Brain microvascular endothelial cell (primary cell): Measurements from ENCODE around the gene TKFC.
A peak's percentile ranks its signal among the peaks of the same experiment; 100 is the strongest.

ENCODE experiments used
- DNase-seq: peaks from one replicate; pipeline ENCODE4 v3.0.0-alpha.2; 2020
- H3K27ac ChIP-seq: fragments of 250-450 bp; sonication (Bioruptor Pico); 2 replicates; pipeline ENCODE4 v1.5.1; 2020; ENCODE audit warnings: mild to moderate bottlenecking, moderate library complexity
- H3K27me3 ChIP-seq: fragments of 250-450 bp; sonication (Bioruptor Pico); replicated peaks from 2 replicates; pipeline ENCODE4 v1.5.1; 2020; ENCODE audit warnings: mild to moderate bottlenecking
- H3K36me3 ChIP-seq: fragments of 250-450 bp; sonication (Bioruptor Pico); replicated peaks from 2 replicates; pipeline ENCODE4 v1.5.1; 2020; ENCODE audit warnings: mild to moderate bottlenecking
- H3K4me3 ChIP-seq: 2 replicates; pipeline ENCODE4 v1.5.1; 2011; ENCODE audit warnings: low read depth, mild to moderate bottlenecking, control low read depth, low read length, moderate library complexity
- CTCF ChIP-seq: IDR thresholded peaks from 2 replicates; pipeline ENCODE4 v1.5.1; 2011; ENCODE audit warnings: low read depth, mild to moderate bottlenecking, moderate library complexity, low read length, control low read depth, inconsistent platforms; ENCODE audit errors: missing control alignments
- in situ Hi-C: cut with HindIII; loops from 2 replicates; pipeline ENCODE4 v1.10.0; 2017; ENCODE audit warnings: low sequenced_read_pairs, low pct_ligation_motif_present

Gene TKFC, protein sequence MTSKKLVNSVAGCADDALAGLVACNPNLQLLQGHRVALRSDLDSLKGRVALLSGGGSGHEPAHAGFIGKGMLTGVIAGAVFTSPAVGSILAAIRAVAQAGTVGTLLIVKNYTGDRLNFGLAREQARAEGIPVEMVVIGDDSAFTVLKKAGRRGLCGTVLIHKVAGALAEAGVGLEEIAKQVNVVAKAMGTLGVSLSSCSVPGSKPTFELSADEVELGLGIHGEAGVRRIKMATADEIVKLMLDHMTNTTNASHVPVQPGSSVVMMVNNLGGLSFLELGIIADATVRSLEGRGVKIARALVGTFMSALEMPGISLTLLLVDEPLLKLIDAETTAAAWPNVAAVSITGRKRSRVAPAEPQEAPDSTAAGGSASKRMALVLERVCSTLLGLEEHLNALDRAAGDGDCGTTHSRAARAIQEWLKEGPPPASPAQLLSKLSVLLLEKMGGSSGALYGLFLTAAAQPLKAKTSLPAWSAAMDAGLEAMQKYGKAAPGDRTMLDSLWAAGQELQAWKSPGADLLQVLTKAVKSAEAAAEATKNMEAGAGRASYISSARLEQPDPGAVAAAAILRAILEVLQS

GRCh38 chr11:61332797-61333549, at the start of gene TKFC, which contains the start of gene DDB1:
TSS of gene TKFC (plus strand) at chr11:61333228. CDS start at chr11:61334729, 1,501 bp downstream.
TSS of gene DDB1 (minus strand) at chr11:61333105. CDS start at chr11:61332968, 137 bp downstream.
- Histone ChIP-seq H3K4me3 (peak within 1 kb of the TSS; percentile 93), H3K36me3 (peaks cover 8% of the 10 kb centered on the region), H3K27me3 (no peaks in the 10 kb centered on the region), H3K27ac (peak within 1 kb of the TSS; percentile 91)
- DNase-seq: peak; percentile 86
- no peak for TF ChIP-seq CTCF
- in situ Hi-C loops: no loop called here

- Histone ChIP-seq H3K27me3 (no peaks in the 10 kb centered on the region), H3K36me3 (no peaks in the 10 kb centered on the region), H3K27ac (no peak overlapping the region), H3K4me3 (no peak overlapping the region)
- no peak for DNase-seq
- no peak for TF ChIP-seq CTCF
- in situ Hi-C loops: no loop called here
Measured at GRCh38 chr11:61283613-61284012, 49.4 kb upstream of the TKFC start.

- no peaks in the 10 kb centered on the region for H3K27me3 ChIP-seq
- no peak for DNase-seq
- no peaks in the 10 kb centered on the region for H3K36me3 ChIP-seq
- no peak overlapping the region for H3K4me3 ChIP-seq
- in situ Hi-C loops: no loop called here
- H3K27ac ChIP-seq: no peak overlapping the region
- no peak for TF ChIP-seq CTCF
Measured at GRCh38 chr11:61287338-61287977, 45.6 kb upstream of the TKFC start.

- peak; percentile 44 for TF ChIP-seq CTCF
- no peaks in the 10 kb centered on the region for H3K27me3 ChIP-seq
Measured at GRCh38 chr11:61290905-61291690, 41.9 kb upstream of the TKFC start.

GRCh38 chr11:61292356-61292755, 40.7 kb upstream of the TKFC start:
- in situ Hi-C loops: no loop called here
- Histone ChIP-seq H3K27ac (no peak overlapping the region), H3K27me3 (no peaks in the 10 kb centered on the region), H3K4me3 (no peak overlapping the region), H3K36me3 (no peaks in the 10 kb centered on the region)
- no peak for DNase-seq
- no peak for TF ChIP-seq CTCF

More at GRCh38 chr11:61290905-61291690, 41.9 kb upstream of the TKFC start:
- Histone ChIP-seq H3K4me3 (no peak overlapping the region), H3K36me3 (no peaks in the 10 kb centered on the region), H3K27ac (no peak overlapping the region)
- DNase-seq: no peak
- in situ Hi-C loops: no loop called here
